ENCODE measurements around the gene CCNJ.

GRCh38 chr10:96089116-96089515, 45.7 kb downstream of the CCNJ start:
- TF ChIP-seq CTCF (IDR thresholded peaks at IDR 0.05) = peak in 1 of 4 donors; percentile 23
- no peak for TF ChIP-seq POLR2A (IDR thresholded peaks at IDR 0.05)
